Measurements from ENCODE around the gene TUFT1.

Gene TUFT1

GRCh38 chr1:151540021-151540981 is at the start of gene TUFT1:
TUFT1 (plus strand) TSS chr1:151540309; CDS start chr1:151540367, 58 bp downstream.
- DNase-seq: peak; percentile 99

- no peak for DNase-seq
Observed at GRCh38 chr1:151491641-151492040, 48.5 kb upstream of the TUFT1 start.

- peak; percentile 51 for DNase-seq
Observed at GRCh38 chr1:151492120-151492519, 48.0 kb upstream of the TUFT1 start.

GRCh38 chr1:151493042-151493441 is 47.1 kb upstream of the TUFT1 start:
- DNase-seq: no peak

- peak; percentile 65 for DNase-seq
Observed at GRCh38 chr1:151494741-151495281, 45.3 kb upstream of the TUFT1 start.

GRCh38 chr1:151495316-151495715 is 44.8 kb upstream of the TUFT1 start:
- no peak for DNase-seq

- no peak for DNase-seq
Observed at GRCh38 chr1:151499365-151499764, 40.7 kb upstream of the TUFT1 start.

- DNase-seq: no peak
Observed at GRCh38 chr1:151499930-151500329, 40.2 kb upstream of the TUFT1 start.

- DNase-seq: peak; percentile 27
Observed at GRCh38 chr1:151501474-151501873, 38.6 kb upstream of the TUFT1 start.

GRCh38 chr1:151502035-151502700 is 37.9 kb upstream of the TUFT1 start:
- peak; percentile 63 for DNase-seq

- no peak for DNase-seq
Observed at GRCh38 chr1:151502859-151503780, 37.0 kb upstream of the TUFT1 start.

- no peak for DNase-seq
Observed at GRCh38 chr1:151504252-151504651, 35.9 kb upstream of the TUFT1 start.

- DNase-seq: no peak
Observed at GRCh38 chr1:151504759-151505158, 35.4 kb upstream of the TUFT1 start.

- no peak for DNase-seq
Observed at GRCh38 chr1:151508833-151509232, 31.3 kb upstream of the TUFT1 start.

GRCh38 chr1:151509350-151510019 is 30.6 kb upstream of the TUFT1 start:
- DNase-seq: no peak

- no peak for DNase-seq
Observed at GRCh38 chr1:151510020-151510405, 30.1 kb upstream of the TUFT1 start.

- DNase-seq: no peak
Observed at GRCh38 chr1:151510614-151510956, 29.5 kb upstream of the TUFT1 start.

- peak; percentile 87 for DNase-seq
Observed at GRCh38 chr1:151510957-151511635, 29.0 kb upstream of the TUFT1 start, which contains the start of gene CGN. CGN (plus strand) TSS chr1:151511387; CDS start chr1:151518520, 7,133 bp downstream.

- DNase-seq: peak; percentile 34
Observed at GRCh38 chr1:151511636-151512215, 28.4 kb upstream of the TUFT1 start.

- no peak for DNase-seq
Observed at GRCh38 chr1:151512326-151512725, 27.8 kb upstream of the TUFT1 start.
